HG02981 (cell line): ENCODE measurements around the gene GLCCI1.
"Not testable (repeated sequence)": the region's sequence is repeated elsewhere in the genome, so short reads cannot be mapped to it uniquely, and the experiment has no call there.

Source experiments
- ATAC-seq: cut with Tn5 transposase; IDR thresholded peaks from one replicate; pipeline ENCODE4 v1.9.1; 2021; ENCODE audit warnings: mild to moderate bottlenecking, moderate library complexity; ENCODE audit not compliant: unreplicated experiment

GLCCI1 gene

GRCh38 chr7:8042796-8043535, 74.4 kb downstream of the GLCCI1 start:
- no peak for ATAC-seq

GRCh38 chr7:8044761-8045430, 76.3 kb downstream of the GLCCI1 start:
- no peak for ATAC-seq

- ATAC-seq, result not testable (repeated sequence)
Measured at GRCh38 chr7:8048067-8048466, 79.5 kb downstream of the GLCCI1 start.

GRCh38 chr7:8051373-8051772, 82.8 kb downstream of the GLCCI1 start:
- no peak for ATAC-seq

- no peak for ATAC-seq
Measured at GRCh38 chr7:8051998-8052397, 83.4 kb downstream of the GLCCI1 start.

GRCh38 chr7:8052824-8053223, 84.2 kb downstream of the GLCCI1 start:
- no peak for ATAC-seq

GRCh38 chr7:8056439-8056838, 87.8 kb downstream of the GLCCI1 start:
- no peak for ATAC-seq

GRCh38 chr7:8057566-8057965, 89.0 kb downstream of the GLCCI1 start:
- no peak for ATAC-seq

GRCh38 chr7:8058322-8058721, 89.7 kb downstream of the GLCCI1 start:
- ATAC-seq, result no peak

GRCh38 chr7:8058852-8059251, 90.3 kb downstream of the GLCCI1 start:
- ATAC-seq, result no peak

GRCh38 chr7:8060241-8060640, 91.6 kb downstream of the GLCCI1 start:
- no peak for ATAC-seq

- ATAC-seq, result not testable (repeated sequence)
Measured at GRCh38 chr7:8063300-8063699, 94.7 kb downstream of the GLCCI1 start.

- ATAC-seq, result no peak
Measured at GRCh38 chr7:8063706-8064297, 95.2 kb downstream of the GLCCI1 start.

- no peak for ATAC-seq
Measured at GRCh38 chr7:8064828-8065227, 96.2 kb downstream of the GLCCI1 start.

- ATAC-seq, result no peak
Measured at GRCh38 chr7:8065356-8065813, 96.8 kb downstream of the GLCCI1 start.

GRCh38 chr7:8068892-8069686, 100.5 kb downstream of the GLCCI1 start:
- no peak for ATAC-seq

- ATAC-seq, result no peak
Measured at GRCh38 chr7:8070451-8071180, 102.0 kb downstream of the GLCCI1 start.

GRCh38 chr7:8078418-8078817, 109.8 kb downstream of the GLCCI1 start:
- no peak for ATAC-seq

- ATAC-seq, result no peak
Measured at GRCh38 chr7:8082762-8083161, 114.2 kb downstream of the GLCCI1 start.

- ATAC-seq, result no peak
Measured at GRCh38 chr7:8084836-8085235, 116.2 kb downstream of the GLCCI1 start.

GRCh38 chr7:8085420-8085819, 116.8 kb downstream of the GLCCI1 start:
- ATAC-seq, result no peak
